Measurements from ENCODE around the gene OVOL1. TPM values are rescaled to one million over a fixed set of nuclear protein-coding genes. Genes with fewer than 3 reads are reported as not detected.

OVOL1 gene
- total and polyA plus RNA-seq, 2 of the 8 experiments (the other 6 are each of a cell fraction or from before 2014, with no cell fraction given) = 2.6 to 3.4 TPM

GRCh38 chr11:65809496-65809895, 22.6 kb downstream of the OVOL1 start (continued):
- TF ChIP-seq E2F6 (IDR thresholded peaks at IDR 0.05) (no peak), RNF2 (IDR thresholded peaks at IDR 0.05; ENCODE audit: borderline replicate concordance, low read depth, low read length, missing control alignments, poor library complexity, severe bottlenecking) (no peak), CTCF (IDR thresholded peaks at IDR 0.05; ENCODE audit: control extremely low read depth in 1 of 3, insufficient read depth in 1 of 3, low read depth in 1 of 3, low read length in 3 of 3) (no peak), SUZ12 (IDR thresholded peaks at IDR 0.05; ENCODE audit: low read length) (no peak)
